Measurements from ENCODE around the gene KCTD16.

- TF ChIP-seq CTCF (IDR thresholded peaks at IDR 0.05; ENCODE audit: poor library complexity) (no peak), EZH2 (IDR thresholded peaks at IDR 0.05; ENCODE audit: borderline replicate concordance) (no peak)
These were observed 206.5 kb downstream of the KCTD16 start for GRCh38 chr5:144377207-144377606.
